ENCODE results near the gene TTF2. TPM values are rescaled to one million over a fixed set of nuclear protein-coding genes. Genes with fewer than 3 reads are reported as not detected.

Gene TTF2
- total and polyA plus RNA-seq, 4 experiments from 2014 or later, result 5.7 to 29.5 (median 20.2) TPM

DNA sequence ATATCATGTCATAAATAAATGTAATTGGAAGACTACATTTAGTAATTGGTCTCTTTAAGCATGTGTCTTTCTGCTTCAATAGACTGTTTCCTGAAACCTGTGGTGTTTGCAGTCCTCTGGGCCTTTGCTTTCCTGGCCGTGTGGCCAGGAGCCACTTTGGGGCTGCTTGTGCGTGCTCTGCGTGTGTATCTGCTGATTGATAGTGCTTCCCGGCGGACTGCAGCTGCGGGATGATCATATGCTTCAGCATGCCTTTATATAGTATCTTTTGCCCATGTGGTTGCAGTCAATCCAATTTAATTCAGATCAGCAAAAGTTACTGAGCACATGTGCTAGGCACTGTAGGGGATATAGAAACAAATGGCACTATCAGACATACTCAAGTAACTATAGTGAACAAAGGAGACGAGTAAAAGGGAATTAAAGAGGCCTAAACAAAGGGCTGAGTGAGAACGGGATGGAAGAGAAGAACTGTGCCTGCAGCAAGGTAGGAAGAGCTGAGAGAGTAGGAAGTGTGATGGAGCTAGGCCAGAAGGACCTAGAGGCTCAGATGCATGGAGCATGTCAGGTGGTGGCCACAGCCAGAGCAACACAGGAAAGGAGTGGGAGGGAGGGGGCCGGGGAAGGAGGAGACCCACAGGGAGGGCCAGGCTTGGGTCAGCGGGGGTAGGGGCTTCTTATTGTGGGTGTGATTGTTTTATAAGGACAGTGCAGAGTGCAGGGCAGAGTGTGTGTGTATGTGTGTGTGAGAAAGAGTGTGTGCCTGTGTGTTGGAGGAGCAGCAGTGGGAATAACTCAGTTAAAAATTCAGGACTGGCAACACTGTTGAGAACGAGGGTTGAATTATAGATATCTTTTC is 27.2 kb upstream of the TTF2 start:
- DNase-seq, result no peak
- intact Hi-C loops (cut with micrococcal nuclease), result no loop called here
- Histone ChIP-seq H3K9me3 (ENCODE audit: control insufficient read depth in 1 of 2, low read length in 2 of 2) (no peaks in the 10 kb centered on the region), H3K4me1 (ENCODE audit: insufficient read depth, low read length) (no peaks in the 10 kb centered on the region), H3K27ac (ENCODE audit: low read depth, low read length) (no peak overlapping the region), H3K36me3 (ENCODE audit: insufficient read depth, low read length) (no peaks in the 10 kb centered on the region), H3K4me3 (ENCODE audit: low read length in 2 of 2) (no peak overlapping the region), H3K27me3 (ENCODE audit: insufficient read depth, low read length) (no peaks in the 10 kb centered on the region)
- POLR2A ChIA-PET (ENCODE audit: partially characterized antibody), result interaction anchor here (0.8 to 0.9 kb wide), 2 partner anchors 10 to 29 kb away, joined by 3 read pairs; no protein-coding TSS in a partner anchor
- Mint-ChIP-seq H3K9me3 (no peaks in the 10 kb centered on the region), H3K4me3 (no peak overlapping the region), H3K36me3 (no peaks in the 10 kb centered on the region), H3K27ac (peak overlapping the region in 3 of 7 donors; percentile 2 to 79 (median 13)), H3K4me1 (peaks cover 0 to 6% (median 4%) of the 10 kb centered on the region in 4 donors), H3K27me3 (no peaks in the 10 kb centered on the region)
- CTCF ChIA-PET (ENCODE audit: partially characterized antibody), result interaction anchor here (1.4 to 2.2 kb wide), 2 partner anchors 11 to 295 kb away, joined by 3 to 5 read pairs; no protein-coding TSS in a partner anchor

DNA sequence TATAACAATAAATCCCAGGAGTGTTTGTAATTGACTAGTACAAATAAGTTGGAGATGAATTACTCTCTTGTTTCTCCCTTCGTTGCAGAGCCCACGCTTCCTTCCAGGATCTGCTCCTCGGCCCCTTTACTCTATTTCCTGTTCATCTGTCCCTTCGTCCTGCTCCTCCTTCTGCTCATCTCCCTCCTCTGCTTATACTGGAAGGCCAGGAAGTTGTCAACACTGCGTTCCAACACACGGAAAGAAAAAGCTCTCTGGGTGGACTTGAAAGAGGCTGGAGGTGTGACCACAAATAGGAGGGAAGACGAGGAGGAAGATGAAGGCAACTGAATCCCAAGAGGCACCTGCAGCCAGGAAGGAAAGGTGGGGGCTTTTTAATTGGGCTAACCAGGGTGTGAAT is 26.4 kb upstream of the TTF2 start:
- CTCF ChIA-PET (ENCODE audit: partially characterized antibody), result no interaction called here
- no peak overlapping the region for H3K27ac ChIP-seq (ENCODE audit: low read depth, low read length)
- no peaks in the 10 kb centered on the region for H3K9me3 ChIP-seq (ENCODE audit: control insufficient read depth in 1 of 2, low read length in 2 of 2)
- Mint-ChIP-seq H3K27me3 (no peaks in the 10 kb centered on the region), H3K36me3 (no peaks in the 10 kb centered on the region), H3K4me3 (no peak overlapping the region), H3K27ac (peak overlapping the region in 1 of 7 donors; percentile 30), H3K9me3 (no peaks in the 10 kb centered on the region), H3K4me1 (peaks cover 0 to 6% (median 4%) of the 10 kb centered on the region in 4 donors)
- H3K4me3 ChIP-seq (ENCODE audit: low read length in 2 of 2), result no peak overlapping the region
- H3K4me1 ChIP-seq (ENCODE audit: insufficient read depth, low read length), result no peaks in the 10 kb centered on the region
- no peaks in the 10 kb centered on the region for H3K27me3 ChIP-seq (ENCODE audit: insufficient read depth, low read length)
- intact Hi-C loops (cut with micrococcal nuclease), result no loop called here
- no peaks in the 10 kb centered on the region for H3K36me3 ChIP-seq (ENCODE audit: insufficient read depth, low read length)
- POLR2A ChIA-PET (ENCODE audit: partially characterized antibody), result interaction anchor here (0.9 kb wide), 1 partner anchor 11 kb away, joined by 3 read pairs; no protein-coding TSS in a partner anchor
- no peak for DNase-seq

GRCh38 chr1:117034791-117035290 is 25.3 kb upstream of the TTF2 start:
- H3K27me3 ChIP-seq (ENCODE audit: insufficient read depth, low read length), result no peaks in the 10 kb centered on the region
- DNase-seq, result no peak
- Mint-ChIP-seq H3K27me3 (no peaks in the 10 kb centered on the region), H3K4me1 (peaks cover 0 to 6% (median 4%) of the 10 kb centered on the region in 4 donors), H3K36me3 (no peaks in the 10 kb centered on the region), H3K9me3 (no peaks in the 10 kb centered on the region), H3K27ac (no peak overlapping the region), H3K4me3 (no peak overlapping the region)
- no peak overlapping the region for H3K4me3 ChIP-seq (ENCODE audit: low read length in 2 of 2)
- H3K36me3 ChIP-seq (ENCODE audit: insufficient read depth, low read length), result no peaks in the 10 kb centered on the region
- no peak overlapping the region for H3K27ac ChIP-seq (ENCODE audit: low read depth, low read length)
- no peaks in the 10 kb centered on the region for H3K9me3 ChIP-seq (ENCODE audit: control insufficient read depth in 1 of 2, low read length in 2 of 2)
- intact Hi-C loops (cut with micrococcal nuclease), result no loop called here
- H3K4me1 ChIP-seq (ENCODE audit: insufficient read depth, low read length), result no peaks in the 10 kb centered on the region
- ChIA-PET POLR2A (ENCODE audit: partially characterized antibody) (no interaction called here), CTCF (ENCODE audit: partially characterized antibody) (no interaction called here)

- Histone ChIP-seq H3K27me3 (ENCODE audit: insufficient read depth, low read length) (no peaks in the 10 kb centered on the region), H3K4me1 (ENCODE audit: insufficient read depth, low read length) (no peaks in the 10 kb centered on the region), H3K27ac (ENCODE audit: low read depth, low read length) (no peak overlapping the region), H3K36me3 (ENCODE audit: insufficient read depth, low read length) (no peaks in the 10 kb centered on the region), H3K4me3 (ENCODE audit: low read length in 2 of 2) (no peak overlapping the region), H3K9me3 (ENCODE audit: control insufficient read depth in 1 of 2, low read length in 2 of 2) (no peaks in the 10 kb centered on the region)
- ChIA-PET POLR2A (ENCODE audit: partially characterized antibody) (no interaction called here), CTCF (ENCODE audit: partially characterized antibody) (interaction anchor here (1.3 kb wide), 1 partner anchor 10 kb away, joined by 3 read pairs; no protein-coding TSS in a partner anchor)
- intact Hi-C loops (cut with micrococcal nuclease), result no loop called here
- Mint-ChIP-seq H3K27me3 (no peaks in the 10 kb centered on the region), H3K4me3 (no peak overlapping the region), H3K27ac (no peak overlapping the region), H3K4me1 (peaks cover 0 to 6% (median 3%) of the 10 kb centered on the region in 4 donors), H3K36me3 (no peaks in the 10 kb centered on the region), H3K9me3 (no peaks in the 10 kb centered on the region)
- no peak for DNase-seq
Measured at GRCh38 chr1:117036018-117036461, 24.1 kb upstream of the TTF2 start.

- Mint-ChIP-seq H3K4me3 (no peak overlapping the region), H3K4me1 (peaks cover 0 to 6% (median 3%) of the 10 kb centered on the region in 4 donors), H3K27ac (no peak overlapping the region), H3K9me3 (peaks cover 0 to 6% (median 0%) of the 10 kb centered on the region in 8 donors), H3K36me3 (peaks cover 0 to 5% of the 10 kb centered on the region in 2 donors), H3K27me3 (no peaks in the 10 kb centered on the region)
- Histone ChIP-seq H3K4me1 (ENCODE audit: insufficient read depth, low read length) (no peaks in the 10 kb centered on the region), H3K27ac (ENCODE audit: low read depth, low read length) (no peak overlapping the region), H3K27me3 (ENCODE audit: insufficient read depth, low read length) (no peaks in the 10 kb centered on the region), H3K4me3 (ENCODE audit: low read length in 2 of 2) (no peak overlapping the region), H3K9me3 (ENCODE audit: control insufficient read depth in 1 of 2, low read length in 2 of 2) (no peaks in the 10 kb centered on the region), H3K36me3 (ENCODE audit: insufficient read depth, low read length) (no peaks in the 10 kb centered on the region)
- POLR2A ChIA-PET (ENCODE audit: partially characterized antibody), result no interaction called here
- intact Hi-C loops (cut with micrococcal nuclease), result no loop called here
- CTCF ChIA-PET (ENCODE audit: partially characterized antibody), result no interaction called here
- DNase-seq, result no peak
Measured at GRCh38 chr1:117037802-117038201, 22.3 kb upstream of the TTF2 start.

- DNase-seq, result no peak
- intact Hi-C loops (cut with micrococcal nuclease), result no loop called here
- peaks cover 0 to 5% of the 10 kb centered on the region in 2 donors for H3K36me3 Mint-ChIP-seq
- POLR2A ChIA-PET (ENCODE audit: partially characterized antibody), result no interaction called here
- peaks cover 0 to 4% (median 2%) of the 10 kb centered on the region in 4 donors for H3K4me1 Mint-ChIP-seq
- Histone ChIP-seq H3K4me3 (ENCODE audit: low read length in 2 of 2) (no peak overlapping the region), H3K36me3 (ENCODE audit: insufficient read depth, low read length) (no peaks in the 10 kb centered on the region), H3K4me1 (ENCODE audit: insufficient read depth, low read length) (no peaks in the 10 kb centered on the region), H3K27me3 (ENCODE audit: insufficient read depth, low read length) (no peaks in the 10 kb centered on the region), H3K27ac (ENCODE audit: low read depth, low read length) (no peak overlapping the region), H3K9me3 (ENCODE audit: control insufficient read depth in 1 of 2, low read length in 2 of 2) (no peaks in the 10 kb centered on the region)
- CTCF ChIA-PET (ENCODE audit: partially characterized antibody), result no interaction called here
- H3K27me3 Mint-ChIP-seq, result no peaks in the 10 kb centered on the region
- no peak overlapping the region for H3K27ac Mint-ChIP-seq
- H3K9me3 Mint-ChIP-seq, result peaks cover 0 to 6% (median 0%) of the 10 kb centered on the region in 8 donors
- no peak overlapping the region for H3K4me3 Mint-ChIP-seq
Measured at GRCh38 chr1:117038236-117038635, 21.9 kb upstream of the TTF2 start.

- no peaks in the 10 kb centered on the region for H3K9me3 ChIP-seq (ENCODE audit: control insufficient read depth in 1 of 2, low read length in 2 of 2)
- no peak overlapping the region for H3K4me3 Mint-ChIP-seq
- DNase-seq, result no peak
- CTCF ChIA-PET (ENCODE audit: partially characterized antibody), result interaction anchor here (0.7 to 1.3 kb wide), 2 partner anchors 12 to 101 kb away, joined by 3 read pairs; no protein-coding TSS in a partner anchor
- H3K27me3 ChIP-seq (ENCODE audit: insufficient read depth, low read length), result no peaks in the 10 kb centered on the region
- no peaks in the 10 kb centered on the region for H3K27me3 Mint-ChIP-seq
- H3K9me3 Mint-ChIP-seq, result peaks cover 0 to 6% (median under 1%) of the 10 kb centered on the region in 8 donors
- no peak overlapping the region for H3K27ac ChIP-seq (ENCODE audit: low read depth, low read length)
- H3K4me3 ChIP-seq (ENCODE audit: low read length in 2 of 2), result no peak overlapping the region
- H3K36me3 Mint-ChIP-seq, result peaks cover 0 to 5% of the 10 kb centered on the region in 2 donors
- no peak overlapping the region for H3K27ac Mint-ChIP-seq
- peaks cover 8% of the 10 kb centered on the region for H3K4me1 ChIP-seq (ENCODE audit: insufficient read depth, low read length)
- peaks cover 6 to 9% (median 9%) of the 10 kb centered on the region in 4 donors for H3K4me1 Mint-ChIP-seq
- intact Hi-C loops (cut with micrococcal nuclease), result no loop called here
- POLR2A ChIA-PET (ENCODE audit: partially characterized antibody), result interaction anchor here (1.4 kb wide), 1 partner anchor 57 kb away, joined by 9 read pairs; no protein-coding TSS in a partner anchor
- no peaks in the 10 kb centered on the region for H3K36me3 ChIP-seq (ENCODE audit: insufficient read depth, low read length)
Measured at GRCh38 chr1:117044217-117044616, 15.9 kb upstream of the TTF2 start.

Measured in CD4-positive, alpha-beta memory T cell (primary cell).